SK-N-SH (cell line): ENCODE measurements around the gene KRT73. TPM values are rescaled to one million over a fixed set of nuclear protein-coding genes. Genes with fewer than 3 reads are reported as not detected.

Experiments used
- CTCF ChIA-PET: fragments of 300-600, 350-600 bp; formaldehyde crosslinking; extraction: SDS; loops from one replicate; lab custom pipeline; 2021; lab: Yijun Ruan, JAX
- POLR2A ChIA-PET: fragments of 350-600 bp; sonication (Branson Sonifier 250); formaldehyde crosslinking; extraction: SDS; loops from one replicate; lab custom pipeline; 2020; ENCODE audit warnings: antibody characterized with exemption, inconsistent platforms; lab: Yijun Ruan, JAX
- DNase-seq: peaks from one replicate; pipeline ENCODE4 v3.0.0; 2012
- H2AFZ ChIP-seq: fragments of 200-600 bp; sonication (generic); 2 replicates; pipeline ENCODE4 v1.8.1; 2016; ENCODE audit warnings: antibody characterized with exemption, mild to moderate bottlenecking, low read depth
- H3F3A ChIP-seq: fragments of 200-600 bp; sonication (generic); replicated peaks from 2 replicates; pipeline ENCODE3; 2016; ENCODE audit warnings: antibody characterized with exemption, mild to moderate bottlenecking; ENCODE audit not compliant: insufficient read depth
- H3K27ac ChIP-seq, 2 experiments: fragments of 200-500 bp in 1 of 2; fragments of 200-600 bp in 1 of 2; sonication (Bioruptor generic) in 1 of 2; sonication (generic), shearing (Covaris generic) in 1 of 2; 2 replicates each; pipeline versions ENCODE4 v1.5.1 to v1.6.1; 2014 to 2016; ENCODE audit warnings: low read depth in 2 of 2, inconsistent platforms in 1 of 2, low read length in 1 of 2, mild to moderate bottlenecking in 1 of 2, mixed read lengths in 1 of 2
- H3K27me3 ChIP-seq: fragments of 200-600 bp; sonication (generic), shearing (Covaris generic); 2 replicates; pipeline ENCODE4 v1.6.1; 2016; ENCODE audit warnings: mixed run types; ENCODE audit not compliant: insufficient read depth
- H3K36me3 ChIP-seq, 2 experiments: fragments of 200-500 bp in 1 of 2; fragments of 200-600 bp in 1 of 2; sonication (Bioruptor generic) in 1 of 2; sonication (generic) in 1 of 2; replicated peaks in 1 of 2; 2 replicates each; pipeline versions ENCODE3 to v1.5.1; 2014 to 2016; ENCODE audit warnings: low read length in 1 of 2, mild to moderate bottlenecking in 1 of 2; ENCODE audit not compliant: insufficient read depth in 2 of 2, control insufficient read depth in 1 of 2
- H3K4me1 ChIP-seq, 2 experiments: fragments of 200-500 bp in 1 of 2; fragments of 200-600 bp in 1 of 2; sonication (Bioruptor generic) in 1 of 2; sonication (generic), shearing (Covaris generic) in 1 of 2; 2 replicates each; pipeline versions ENCODE4 v1.5.1 to v1.6.1; 2014 to 2016; ENCODE audit warnings: low read depth in 1 of 2, low read length in 1 of 2, mixed run types in 1 of 2; ENCODE audit not compliant: insufficient read depth in 2 of 2, control insufficient read depth in 1 of 2
- H3K4me2 ChIP-seq: fragments of 200-600 bp; sonication (generic), shearing (Covaris generic); 2 replicates; pipeline ENCODE4 v1.6.1; 2017; ENCODE audit warnings: mixed run types
- H3K4me3 ChIP-seq, 2 experiments: fragments of 200-500 bp in 1 of 2; fragments of 200-600 bp in 1 of 2; sonication (Bioruptor generic) in 1 of 2; sonication (generic), shearing (Covaris generic) in 1 of 2; 2 replicates each; pipeline versions ENCODE4 v1.5.1 to v1.8.1; 2014 to 2016; ENCODE audit warnings: low read depth in 2 of 2, inconsistent platforms in 1 of 2, low read length in 1 of 2, mild to moderate bottlenecking in 1 of 2, mixed read lengths in 1 of 2, moderate library complexity in 1 of 2
- H3K79me2 ChIP-seq: fragments of 200-600 bp; sonication (generic); 2 replicates; pipeline ENCODE4 v1.8.1; 2017; ENCODE audit warnings: mild to moderate bottlenecking; ENCODE audit not compliant: insufficient read depth
- H3K9ac ChIP-seq: fragments of 200-600 bp; sonication (generic); 2 replicates; pipeline ENCODE4 v1.6.1; 2017; ENCODE audit warnings: mixed run types
- H3K9me2 ChIP-seq: fragments of 200-600 bp; sonication (generic); 2 replicates; pipeline ENCODE4 v1.6.1; 2017; ENCODE audit warnings: mixed run types
- H3K9me3 ChIP-seq: fragments of 200-600 bp; sonication (generic); 2 replicates; pipeline ENCODE4 v1.6.1; 2017; ENCODE audit warnings: mixed run types, mild to moderate bottlenecking, moderate library complexity
- H4K20me1 ChIP-seq: fragments of 200-600 bp; sonication (generic); 2 replicates; pipeline ENCODE4 v1.6.1; 2017; ENCODE audit warnings: mild to moderate bottlenecking, mixed run types; ENCODE audit not compliant: insufficient read depth
- EZH2phosphoT487 ChIP-seq: fragments of 200-600 bp; sonication (generic); IDR thresholded peaks from 2 replicates; pipeline ENCODE4 v1.6.1; 2017; ENCODE audit warnings: low read depth, mixed run types, mild to moderate bottlenecking, antibody characterized with exemption, moderate library complexity, borderline replicate concordance
- FOXM1 ChIP-seq: IDR thresholded peaks from 2 replicates; pipeline ENCODE4 v1.4.0; 2012; ENCODE audit warnings: low read depth, mild to moderate bottlenecking
- GATA2 ChIP-seq: sonication (generic); formaldehyde crosslinking; IDR thresholded peaks from 2 replicates; pipeline ENCODE4 v1.5.0; 2020; ENCODE audit warnings: mild to moderate bottlenecking, missing genetic modification reagents
- IRF3 ChIP-seq: fragments of 150-350 bp; IDR thresholded peaks from 2 replicates; pipeline ENCODE4 v1.6.1; 2016; ENCODE audit warnings: mild to moderate bottlenecking, low read depth, low read length
- JUND ChIP-seq: IDR thresholded peaks from 2 replicates; pipeline ENCODE4 v1.4.0; 2012
- MEF2A ChIP-seq: IDR thresholded peaks from 2 replicates; pipeline ENCODE4 v1.4.0; 2012; ENCODE audit warnings: low read depth, borderline replicate concordance
- POLR2AphosphoS5 ChIP-seq: IDR thresholded peaks from 2 replicates; pipeline ENCODE4 v1.6.1; 2012; ENCODE audit warnings: low read depth, low read length
- RFX5 ChIP-seq: IDR thresholded peaks from 2 replicates; pipeline ENCODE4 v1.6.1; 2012; ENCODE audit warnings: mild to moderate bottlenecking, improper control_type of control experiment, low read length
- SMC3 ChIP-seq: IDR thresholded peaks from 2 replicates; pipeline ENCODE4 v1.6.1; 2012; ENCODE audit warnings: low read depth, low read length, improper control_type of control experiment
- TCF12 ChIP-seq: IDR thresholded peaks from 2 replicates; pipeline ENCODE4 v1.4.0; 2012
- TEAD4 ChIP-seq: IDR thresholded peaks from 2 replicates; pipeline ENCODE4 v1.4.0; 2012; ENCODE audit warnings: mild to moderate bottlenecking, borderline replicate concordance; ENCODE audit not compliant: insufficient read depth
- ZBTB33 ChIP-seq: IDR thresholded peaks from 2 replicates; pipeline ENCODE4 v1.4.0; 2012; ENCODE audit warnings: low read depth, borderline replicate concordance
- WGBS: methylation state at CpG from one replicate; pipeline ENCODE4 v1.1.6; 2017; ENCODE audit warnings: low lambda C conversion rate; 5-methylcytosine and 5-hydroxymethylcytosine counted together
- polyA plus RNA-seq, 3 experiments: library from polyadenylated mRNA; depleted of rRNA; stranded (reverse); fragments of >200 nt; gene quantifications; 2 replicates each; pipeline ENCODE4 v1.2.3, GENCODE V29; 2012
- TF ChIP-seq, protein P1 (sequence below): IDR thresholded peaks from 2 replicates; pipeline ENCODE4 v1.4.0; 2012; ENCODE audit warnings: low read depth
- TF ChIP-seq, protein P2 (sequence below): IDR thresholded peaks from 2 replicates; pipeline ENCODE4 v1.6.1; 2012; ENCODE audit warnings: mild to moderate bottlenecking, low read depth, low read length, moderate library complexity
- TF ChIP-seq, protein P3 (sequence below): IDR thresholded peaks from 2 replicates; pipeline ENCODE4; 2012

The KRT73 gene
- polyA plus RNA-seq, 1 of the 3 experiments (the other 2 are of a cell fraction) = not detected

DNA sequence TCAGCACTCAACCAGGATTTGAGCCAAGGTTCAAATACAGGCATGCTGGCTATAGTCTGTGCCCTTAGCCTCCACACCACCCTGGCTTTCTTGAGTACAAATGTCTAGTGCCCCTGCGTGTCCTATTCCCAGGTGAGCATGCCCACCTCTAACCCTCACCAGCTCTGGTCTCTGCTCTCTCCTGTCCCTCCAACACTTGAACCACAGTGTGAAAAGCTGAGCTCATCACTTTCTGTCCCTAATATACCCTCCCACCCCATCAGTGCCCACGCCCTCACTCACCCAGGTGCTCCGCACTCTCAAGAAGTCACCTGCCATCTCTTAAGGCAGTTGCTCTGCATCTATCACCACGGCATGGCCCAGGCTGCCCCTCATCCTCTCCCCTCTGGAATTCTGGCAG, 58.4 kb downstream of the KRT73 start (continued):
- TF ChIP-seq, protein P1, sequence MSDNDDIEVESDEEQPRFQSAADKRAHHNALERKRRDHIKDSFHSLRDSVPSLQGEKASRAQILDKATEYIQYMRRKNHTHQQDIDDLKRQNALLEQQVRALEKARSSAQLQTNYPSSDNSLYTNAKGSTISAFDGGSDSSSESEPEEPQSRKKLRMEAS = no peak

- Histone ChIP-seq H3K27ac (no peak overlapping the region), H3K36me3 (no peaks in the 10 kb centered on the region), H3F3A (no peaks in the 10 kb centered on the region), H2AFZ (no peak overlapping the region), H3K4me2 (no peak overlapping the region), H4K20me1 (no peaks in the 10 kb centered on the region), H3K9me2 (no peaks in the 10 kb centered on the region), H3K4me3 (no peak overlapping the region), H3K27me3 (peaks cover 37% of the 10 kb centered on the region), H3K9ac (no peak overlapping the region), H3K9me3 (no peaks in the 10 kb centered on the region), H3K79me2 (no peaks in the 10 kb centered on the region), H3K4me1 (no peaks in the 10 kb centered on the region)
- ChIA-PET CTCF (interaction anchor here (1.0 kb wide), 1 partner anchor 321 kb away, joined by 4 read pairs; no protein-coding TSS in a partner anchor), POLR2A (no interaction called here)
- WGBS = 13% methylated on average over 7 of the region's 8 CpGs
- DNase-seq = no peak
- no peak for TF ChIP-seq JUND
- TF ChIP-seq, protein P2, sequence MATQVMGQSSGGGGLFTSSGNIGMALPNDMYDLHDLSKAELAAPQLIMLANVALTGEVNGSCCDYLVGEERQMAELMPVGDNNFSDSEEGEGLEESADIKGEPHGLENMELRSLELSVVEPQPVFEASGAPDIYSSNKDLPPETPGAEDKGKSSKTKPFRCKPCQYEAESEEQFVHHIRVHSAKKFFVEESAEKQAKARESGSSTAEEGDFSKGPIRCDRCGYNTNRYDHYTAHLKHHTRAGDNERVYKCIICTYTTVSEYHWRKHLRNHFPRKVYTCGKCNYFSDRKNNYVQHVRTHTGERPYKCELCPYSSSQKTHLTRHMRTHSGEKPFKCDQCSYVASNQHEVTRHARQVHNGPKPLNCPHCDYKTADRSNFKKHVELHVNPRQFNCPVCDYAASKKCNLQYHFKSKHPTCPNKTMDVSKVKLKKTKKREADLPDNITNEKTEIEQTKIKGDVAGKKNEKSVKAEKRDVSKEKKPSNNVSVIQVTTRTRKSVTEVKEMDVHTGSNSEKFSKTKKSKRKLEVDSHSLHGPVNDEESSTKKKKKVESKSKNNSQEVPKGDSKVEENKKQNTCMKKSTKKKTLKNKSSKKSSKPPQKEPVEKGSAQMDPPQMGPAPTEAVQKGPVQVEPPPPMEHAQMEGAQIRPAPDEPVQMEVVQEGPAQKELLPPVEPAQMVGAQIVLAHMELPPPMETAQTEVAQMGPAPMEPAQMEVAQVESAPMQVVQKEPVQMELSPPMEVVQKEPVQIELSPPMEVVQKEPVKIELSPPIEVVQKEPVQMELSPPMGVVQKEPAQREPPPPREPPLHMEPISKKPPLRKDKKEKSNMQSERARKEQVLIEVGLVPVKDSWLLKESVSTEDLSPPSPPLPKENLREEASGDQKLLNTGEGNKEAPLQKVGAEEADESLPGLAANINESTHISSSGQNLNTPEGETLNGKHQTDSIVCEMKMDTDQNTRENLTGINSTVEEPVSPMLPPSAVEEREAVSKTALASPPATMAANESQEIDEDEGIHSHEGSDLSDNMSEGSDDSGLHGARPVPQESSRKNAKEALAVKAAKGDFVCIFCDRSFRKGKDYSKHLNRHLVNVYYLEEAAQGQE = no peak
- no peak for TF ChIP-seq IRF3
- no peak for TF ChIP-seq EZH2phosphoT487
- TF ChIP-seq, protein P3, sequence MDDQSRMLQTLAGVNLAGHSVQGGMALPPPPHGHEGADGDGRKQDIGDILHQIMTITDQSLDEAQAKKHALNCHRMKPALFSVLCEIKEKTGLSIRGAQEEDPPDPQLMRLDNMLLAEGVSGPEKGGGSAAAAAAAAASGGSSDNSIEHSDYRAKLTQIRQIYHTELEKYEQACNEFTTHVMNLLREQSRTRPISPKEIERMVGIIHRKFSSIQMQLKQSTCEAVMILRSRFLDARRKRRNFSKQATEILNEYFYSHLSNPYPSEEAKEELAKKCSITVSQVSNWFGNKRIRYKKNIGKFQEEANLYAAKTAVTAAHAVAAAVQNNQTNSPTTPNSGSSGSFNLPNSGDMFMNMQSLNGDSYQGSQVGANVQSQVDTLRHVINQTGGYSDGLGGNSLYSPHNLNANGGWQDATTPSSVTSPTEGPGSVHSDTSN = no peak
- no peak for TF ChIP-seq SMC3
- no peak for TF ChIP-seq POLR2AphosphoS5
- no peak for TF ChIP-seq TEAD4
- TF ChIP-seq ZBTB33 = no peak
- TF ChIP-seq GATA2 = no peak
- no peak for TF ChIP-seq FOXM1
- no peak for TF ChIP-seq MEF2A
- TF ChIP-seq TCF12 = no peak
- TF ChIP-seq RFX5 = no peak
These were observed 59.4 kb downstream of the KRT73 start for GRCh38 chr12:52558781-52559445.
